Mucosa of stomach (tissue), 1 donor: ENCODE data around the gene PACSIN2.

Experiments
- H3K27me3 ChIP-seq: one replicate; pipeline ENCODE4 v1.7.0; 2013; ENCODE audit warnings: mild to moderate bottlenecking, low read length; ENCODE audit not compliant: control insufficient read depth, insufficient read depth
- H3K36me3 ChIP-seq: one replicate; pipeline ENCODE4 v1.7.0; 2013; ENCODE audit warnings: low read length; ENCODE audit not compliant: control insufficient read depth, insufficient read depth
- H3K4me1 ChIP-seq: one replicate; pipeline ENCODE4 v1.7.0; 2013; ENCODE audit warnings: mild to moderate bottlenecking, low read length; ENCODE audit not compliant: control insufficient read depth, insufficient read depth
- H3K4me3 ChIP-seq: one replicate; pipeline ENCODE4 v1.7.0; 2013; ENCODE audit warnings: low read length
- H3K9ac ChIP-seq: one replicate; pipeline ENCODE4 v1.7.0; 2013; ENCODE audit warnings: mild to moderate bottlenecking, low read length, moderate library complexity
- H3K9me3 ChIP-seq: one replicate; pipeline ENCODE4 v1.7.0; 2013; ENCODE audit warnings: mild to moderate bottlenecking, low read length, moderate library complexity; ENCODE audit not compliant: control insufficient read depth
- donor health status: Pancreatic carcinoma.

The PACSIN2 gene

GRCh38 chr22:42994917-42995562 is 19.9 kb downstream of the PACSIN2 start:
- H3K4me1 ChIP-seq = peaks cover 67% of the 10 kb centered on the region
- H3K4me3 ChIP-seq = peak overlapping the region; percentile 44
- H3K27me3 ChIP-seq = no peaks in the 10 kb centered on the region
- no peaks in the 10 kb centered on the region for H3K9me3 ChIP-seq
- H3K36me3 ChIP-seq = peaks cover 5% of the 10 kb centered on the region
- peak overlapping the region; percentile 71 for H3K9ac ChIP-seq

GRCh38 chr22:42994276-42994916 is 20.6 kb downstream of the PACSIN2 start:
- Histone ChIP-seq H3K4me1 (peaks cover 67% of the 10 kb centered on the region), H3K9ac (peak overlapping the region; percentile 71), H3K36me3 (peaks cover 5% of the 10 kb centered on the region), H3K9me3 (no peaks in the 10 kb centered on the region), H3K4me3 (peak overlapping the region; percentile 44), H3K27me3 (no peaks in the 10 kb centered on the region)

GRCh38 chr22:42993651-42994275 is 21.2 kb downstream of the PACSIN2 start:
- peaks cover 67% of the 10 kb centered on the region for H3K4me1 ChIP-seq
- no peaks in the 10 kb centered on the region for H3K9me3 ChIP-seq
- H3K27me3 ChIP-seq = no peaks in the 10 kb centered on the region
- peak overlapping the region; percentile 44 for H3K4me3 ChIP-seq
- H3K36me3 ChIP-seq = peaks cover 5% of the 10 kb centered on the region
- peak overlapping the region; percentile 71 for H3K9ac ChIP-seq

- Histone ChIP-seq H3K4me1 (peaks cover 64% of the 10 kb centered on the region), H3K36me3 (peaks cover 5% of the 10 kb centered on the region), H3K4me3 (peak overlapping the region; percentile 44), H3K27me3 (no peaks in the 10 kb centered on the region), H3K9ac (peak overlapping the region; percentile 71), H3K9me3 (no peaks in the 10 kb centered on the region)
Observed at GRCh38 chr22:42992886-42993479, 22.0 kb downstream of the PACSIN2 start.

- peaks cover 5% of the 10 kb centered on the region for H3K36me3 ChIP-seq
- no peak overlapping the region for H3K9ac ChIP-seq
- no peaks in the 10 kb centered on the region for H3K9me3 ChIP-seq
- no peak overlapping the region for H3K4me3 ChIP-seq
- H3K4me1 ChIP-seq = peaks cover 57% of the 10 kb centered on the region
- no peaks in the 10 kb centered on the region for H3K27me3 ChIP-seq
Observed at GRCh38 chr22:42992092-42992491, 22.9 kb downstream of the PACSIN2 start.

- Histone ChIP-seq H3K9me3 (no peaks in the 10 kb centered on the region), H3K27me3 (no peaks in the 10 kb centered on the region), H3K4me1 (peaks cover 47% of the 10 kb centered on the region), H3K9ac (peak overlapping the region; percentile 3), H3K4me3 (no peak overlapping the region), H3K36me3 (peaks cover 5% of the 10 kb centered on the region)
Observed at GRCh38 chr22:42991010-42991651, 23.8 kb downstream of the PACSIN2 start.

- peaks cover 5% of the 10 kb centered on the region for H3K36me3 ChIP-seq
- H3K4me1 ChIP-seq = peaks cover 44% of the 10 kb centered on the region
- H3K27me3 ChIP-seq = no peaks in the 10 kb centered on the region
- H3K9me3 ChIP-seq = no peaks in the 10 kb centered on the region
- no peak overlapping the region for H3K4me3 ChIP-seq
- H3K9ac ChIP-seq = no peak overlapping the region
Observed at GRCh38 chr22:42990131-42990838, 24.7 kb downstream of the PACSIN2 start.

GRCh38 chr22:42986115-42986514 is 28.8 kb downstream of the PACSIN2 start:
- H3K36me3 ChIP-seq = no peaks in the 10 kb centered on the region
- H3K27me3 ChIP-seq = no peaks in the 10 kb centered on the region
- H3K4me3 ChIP-seq = no peak overlapping the region
- H3K9ac ChIP-seq = no peak overlapping the region
- no peaks in the 10 kb centered on the region for H3K9me3 ChIP-seq
- H3K4me1 ChIP-seq = peaks cover 20% of the 10 kb centered on the region

GRCh38 chr22:42985531-42985905 is 29.4 kb downstream of the PACSIN2 start:
- Histone ChIP-seq H3K4me1 (peaks cover 14% of the 10 kb centered on the region), H3K4me3 (no peak overlapping the region), H3K27me3 (no peaks in the 10 kb centered on the region), H3K9me3 (no peaks in the 10 kb centered on the region), H3K9ac (no peak overlapping the region), H3K36me3 (no peaks in the 10 kb centered on the region)

- Histone ChIP-seq H3K27me3 (no peaks in the 10 kb centered on the region), H3K36me3 (no peaks in the 10 kb centered on the region), H3K9ac (no peak overlapping the region), H3K4me1 (peaks cover 9% of the 10 kb centered on the region), H3K4me3 (no peak overlapping the region), H3K9me3 (no peaks in the 10 kb centered on the region)
Observed at GRCh38 chr22:42984814-42985530, 30.0 kb downstream of the PACSIN2 start.

- H3K4me1 ChIP-seq = peaks cover 8% of the 10 kb centered on the region
- no peak overlapping the region for H3K9ac ChIP-seq
- no peaks in the 10 kb centered on the region for H3K27me3 ChIP-seq
- H3K36me3 ChIP-seq = no peaks in the 10 kb centered on the region
- H3K4me3 ChIP-seq = no peak overlapping the region
- H3K9me3 ChIP-seq = no peaks in the 10 kb centered on the region
Observed at GRCh38 chr22:42984397-42984796, 30.6 kb downstream of the PACSIN2 start.
